GM19193 (cell line): ENCODE data around the gene RHBDL1.

Experiments used
- POLR2A ChIP-seq: IDR thresholded peaks from 4 replicates; pipeline ENCODE4 v1.6.1; 2011; ENCODE audit not compliant: insufficient read depth, insufficient read length; ENCODE audit errors: extremely low read depth

The RHBDL1 gene

GRCh38 chr16:674968-675883 is at the start of gene RHBDL1:
Gene RHBDL1 (plus strand): TSS chr16:675671. CDS start chr16:675791, 120 bp downstream.
- TF ChIP-seq POLR2A, result no peak

DNA sequence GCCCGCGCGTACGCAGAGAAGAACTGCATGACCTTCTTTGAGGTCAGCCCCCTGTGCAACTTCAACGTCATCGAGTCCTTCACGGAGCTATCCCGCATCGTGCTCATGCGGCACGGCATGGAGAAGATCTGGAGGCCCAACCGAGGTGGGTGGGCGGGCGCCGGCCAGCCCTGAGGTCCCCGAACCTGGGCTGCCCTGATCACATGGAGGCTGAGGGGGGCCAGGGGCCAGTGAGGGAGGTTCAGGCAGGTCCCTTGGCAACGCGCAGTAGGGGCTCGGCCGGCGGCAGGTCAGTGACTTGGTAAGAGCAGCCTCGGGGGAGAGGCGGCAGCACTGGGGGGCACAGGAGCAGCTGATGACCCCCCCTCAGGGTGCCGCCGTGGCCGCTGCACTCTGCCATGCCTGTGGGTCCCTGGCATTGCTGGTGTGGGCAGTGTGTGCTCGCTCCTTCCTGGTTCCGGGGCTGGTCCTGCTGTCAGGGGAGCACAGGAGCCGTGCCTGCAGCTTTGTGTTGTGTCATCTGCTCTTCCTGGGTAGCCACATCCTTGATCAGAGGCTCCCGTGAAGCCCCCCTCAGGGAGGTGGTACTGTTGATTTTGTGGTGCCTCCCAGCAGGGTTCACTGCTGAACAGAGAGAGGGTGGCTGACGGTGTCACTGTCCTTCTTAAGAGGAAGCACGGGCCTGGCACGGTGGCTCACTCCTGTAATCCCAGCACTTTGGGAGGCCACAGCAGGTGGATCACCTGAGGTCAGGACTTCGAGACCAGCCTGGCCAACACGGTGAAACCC is 49.3 kb upstream of the RHBDL1 start:
- TF ChIP-seq POLR2A, result no peak

DNA sequence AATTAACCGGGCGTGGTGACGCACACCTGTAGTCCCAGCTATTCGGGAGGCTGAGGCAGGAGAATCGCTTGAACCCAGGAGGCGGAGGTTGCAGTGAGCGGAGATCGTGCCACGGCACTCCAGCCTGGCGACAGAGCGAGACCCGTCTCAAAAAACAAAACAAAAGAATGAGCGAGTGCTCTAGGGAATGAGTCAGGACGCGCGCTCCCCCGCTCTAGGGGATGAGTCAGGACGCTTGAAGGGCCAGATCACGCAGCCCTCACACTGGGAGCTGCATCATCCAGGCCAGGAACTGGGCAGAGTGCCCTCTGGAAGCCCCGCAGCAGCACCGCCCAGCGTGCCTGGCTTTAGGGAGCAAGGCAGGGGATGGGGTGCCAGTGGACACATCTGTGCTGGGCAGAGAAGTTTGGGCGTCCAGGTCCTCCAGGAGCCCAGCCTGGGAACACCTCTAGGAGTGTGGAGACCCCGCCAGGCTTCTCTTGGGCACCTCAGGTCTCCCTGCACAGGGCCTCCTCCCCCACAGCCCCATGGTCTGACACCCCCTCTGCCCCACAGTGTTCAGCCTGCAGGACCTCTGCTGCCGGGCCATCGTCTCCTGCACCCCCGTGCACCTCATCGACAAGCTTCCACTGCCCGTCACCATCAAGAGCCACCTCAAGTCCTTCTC is 48.6 kb upstream of the RHBDL1 start:
- no peak for TF ChIP-seq POLR2A

- TF ChIP-seq POLR2A, result no peak
Observed at GRCh38 chr16:627454-628239, 47.8 kb upstream of the RHBDL1 start.

DNA sequence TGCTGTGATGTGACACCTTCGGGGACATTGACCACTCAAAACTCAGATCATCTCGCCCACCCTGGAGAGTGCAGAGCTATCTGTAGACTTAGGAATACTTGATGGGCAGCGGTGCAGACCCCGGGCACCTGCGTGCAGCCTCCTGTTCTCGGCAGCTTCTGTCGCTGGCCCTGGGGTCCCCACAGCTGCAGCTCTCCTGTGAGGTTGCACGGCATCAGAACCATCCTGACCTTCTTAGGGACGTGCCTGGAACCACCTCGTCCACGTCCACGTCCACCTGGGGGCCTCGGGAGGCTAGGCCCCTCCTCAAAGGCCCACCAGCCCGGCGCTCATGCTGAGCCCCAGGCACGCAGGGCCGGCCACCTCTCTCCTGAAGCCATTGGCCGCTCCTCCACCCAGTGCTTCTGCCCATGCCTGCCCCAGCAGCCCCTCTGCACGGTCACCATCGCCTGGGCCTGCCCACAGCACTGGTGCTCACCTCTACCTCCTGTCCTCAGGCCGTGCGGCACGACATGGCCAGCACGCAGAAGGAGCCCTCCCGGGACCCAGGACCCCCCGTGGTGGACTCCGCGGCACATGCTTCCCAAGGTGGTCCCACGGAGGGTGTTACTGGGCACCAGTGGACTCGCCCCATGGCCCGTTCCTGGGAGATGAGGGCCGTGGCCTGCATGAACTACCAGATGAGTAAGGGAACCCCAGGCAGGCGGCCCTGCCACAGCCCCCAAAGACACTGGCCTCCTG is 47.0 kb upstream of the RHBDL1 start:
- no peak for TF ChIP-seq POLR2A

DNA sequence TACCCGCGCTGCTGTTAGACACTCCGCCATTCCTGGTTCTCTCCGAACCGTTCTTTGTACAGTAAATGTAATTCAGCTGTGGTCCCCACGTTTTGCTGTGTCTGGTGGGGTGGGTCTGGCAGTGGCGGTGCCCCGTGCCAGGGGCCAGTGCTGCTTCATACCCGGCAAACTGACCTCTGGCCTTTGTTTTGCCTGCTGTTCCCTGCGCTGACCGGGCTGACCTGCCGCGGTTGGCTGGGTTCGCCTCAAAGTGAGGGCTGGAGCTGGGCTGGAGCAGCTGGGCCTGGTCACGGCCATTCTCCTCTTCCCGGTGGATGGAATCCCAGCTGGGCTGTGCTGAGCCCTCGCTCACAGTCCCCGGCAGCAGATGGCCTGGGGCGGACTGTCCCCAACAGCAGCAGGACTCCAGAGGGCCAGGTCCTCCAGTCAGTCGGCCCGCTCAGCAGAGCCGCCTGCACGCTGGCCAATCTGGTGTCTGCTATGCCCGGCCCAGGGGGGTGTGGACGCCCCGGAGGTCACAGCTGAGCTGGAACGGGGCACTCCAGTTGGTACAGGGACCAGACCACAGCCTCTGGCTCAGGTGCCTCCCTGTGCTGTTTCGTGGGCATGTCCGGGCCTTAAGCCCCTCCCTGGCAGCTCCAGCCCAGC is 46.2 kb upstream of the RHBDL1 start:
- no peak for TF ChIP-seq POLR2A

- TF ChIP-seq POLR2A, result no peak
Observed at GRCh38 chr16:629833-630248, 45.6 kb upstream of the RHBDL1 start.

GRCh38 chr16:630249-630814 is 45.1 kb upstream of the RHBDL1 start:
- no peak for TF ChIP-seq POLR2A

DNA sequence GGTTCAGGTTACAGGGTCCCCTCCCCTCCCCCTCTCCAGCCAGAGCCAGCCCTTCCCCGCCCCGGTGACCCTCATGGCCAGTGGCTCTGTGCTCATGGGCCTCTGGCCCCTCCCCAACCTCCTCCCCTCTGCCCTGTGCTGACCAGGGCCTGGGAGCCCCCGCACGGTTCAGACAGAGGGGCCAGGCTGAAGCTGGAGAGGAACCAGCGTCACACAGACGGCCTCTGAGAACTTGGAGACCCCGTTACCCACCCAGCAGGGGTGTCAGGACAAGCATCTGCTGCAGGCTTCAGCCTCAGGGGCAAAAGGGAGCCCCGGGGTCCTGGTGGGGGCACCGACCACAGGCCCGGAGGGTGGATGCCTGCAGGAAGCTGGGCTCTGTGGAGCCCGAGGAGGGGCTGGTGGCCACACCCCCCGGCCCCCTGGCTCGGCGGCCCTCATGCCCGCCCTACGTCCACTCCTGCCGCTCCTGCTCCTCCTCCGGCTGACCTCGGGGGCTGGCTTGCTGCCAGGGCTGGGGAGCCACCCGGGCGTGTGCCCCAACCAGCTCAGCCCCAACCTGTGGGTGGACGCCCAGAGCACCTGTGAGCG is 44.6 kb upstream of the RHBDL1 start, which contains the start of gene WFIKKN1:
Gene WFIKKN1 (plus strand): TSS at position 171 of the 591 bp plus-strand sequence. CDS start 269 bp downstream, at position 440.
- no peak for TF ChIP-seq POLR2A

- TF ChIP-seq POLR2A, result no peak
Observed at GRCh38 chr16:631808-632358, 43.6 kb upstream of the RHBDL1 start.

GRCh38 chr16:632486-633335 is 42.8 kb upstream of the RHBDL1 start:
- no peak for TF ChIP-seq POLR2A
